Ishikawa (cell line): ENCODE measurements around the gene OGFOD2.

Source experiments
- EGR1 ChIP-seq: IDR thresholded peaks from 2 replicates; pipeline ENCODE4 v1.6.1; 2012
- MAX ChIP-seq: IDR thresholded peaks from 2 replicates; pipeline ENCODE4 v1.6.1; 2012

GRCh38 chr12:122968104-122968503, 6.9 kb upstream of the OGFOD2 start:
- no peak for TF ChIP-seq MAX
- TF ChIP-seq EGR1, result no peak
